ENCODE data around the gene LRP8.

LRP8 gene

GRCh38 chr1:53257454-53258081 is 70.3 kb downstream of the LRP8 start:
- DNase-seq = no peak

GRCh38 chr1:53256511-53257453 is 71.1 kb downstream of the LRP8 start:
- no peak for DNase-seq

GRCh38 chr1:53255031-53255430 is 72.8 kb downstream of the LRP8 start:
- no peak for DNase-seq

- no peak for DNase-seq
These were observed 73.7 kb downstream of the LRP8 start for GRCh38 chr1:53254011-53254640.

- no peak for DNase-seq
These were observed 77.5 kb downstream of the LRP8 start for GRCh38 chr1:53250325-53250724.

GRCh38 chr1:53249706-53250105 is 78.2 kb downstream of the LRP8 start:
- DNase-seq = no peak

GRCh38 chr1:53246261-53247134 is 81.4 kb downstream of the LRP8 start:
- DNase-seq = no peak

GRCh38 chr1:53244141-53244540 is 83.7 kb downstream of the LRP8 start:
- DNase-seq = no peak

- DNase-seq = no peak
These were observed 85.5 kb downstream of the LRP8 start for GRCh38 chr1:53242381-53242780.

GRCh38 chr1:53241828-53242227 is 86.0 kb downstream of the LRP8 start:
- DNase-seq = no peak

- DNase-seq = peak; percentile 98
These were observed 89.4 kb downstream of the LRP8 start, which contains the start of gene MAGOH for GRCh38 chr1:53238197-53239155. Gene MAGOH (minus strand): TSS chr1:53238518. CDS start chr1:53238448, 70 bp downstream.

GRCh38 chr1:53237638-53238037 is 90.2 kb downstream of the LRP8 start:
- no peak for DNase-seq

GRCh38 chr1:53220962-53221286 is 106.9 kb downstream of the LRP8 start:
- no peak for DNase-seq

GRCh38 chr1:53220171-53220961 is 107.5 kb downstream of the LRP8 start, which contains the start of gene CZIB:
Gene CZIB (minus strand): TSS chr1:53220634. CDS start chr1:53220575, 59 bp downstream.
- DNase-seq = peak; percentile 97

GRCh38 chr1:53219711-53220110 is 108.2 kb downstream of the LRP8 start:
- DNase-seq = no peak

- DNase-seq = no peak
These were observed 109.7 kb downstream of the LRP8 start for GRCh38 chr1:53218201-53218600.

GRCh38 chr1:53214376-53214940 is 113.4 kb downstream of the LRP8 start:
- DNase-seq = no peak

- no peak for DNase-seq
These were observed 116.9 kb downstream of the LRP8 start for GRCh38 chr1:53210954-53211353.

GRCh38 chr1:53210352-53210751 is 117.5 kb downstream of the LRP8 start:
- no peak for DNase-seq

- DNase-seq = no peak
These were observed 120.1 kb downstream of the LRP8 start for GRCh38 chr1:53207726-53208125.

Data from retina (tissue), 1 donor.